Muscle layer of duodenum (tissue), 2 donors: Measurements from ENCODE around the gene POLN.

Experiments used
- H3K27ac ChIP-seq: one replicate; pipeline ENCODE4 v1.7.0; 2013; ENCODE audit warnings: mild to moderate bottlenecking, low read length
- H3K27me3 ChIP-seq: one replicate; pipeline ENCODE4 v1.7.0; 2013; ENCODE audit warnings: low read depth, mild to moderate bottlenecking, control low read depth, low read length
- H3K36me3 ChIP-seq, 2 donors: one replicate each; pipeline ENCODE4 v1.7.0; 2013; ENCODE audit warnings: low read length in 2 of 2, control low read depth in 1 of 2, mild to moderate bottlenecking in 1 of 2; ENCODE audit not compliant: insufficient read depth in 2 of 2, control insufficient read depth in 1 of 2
- H3K4me1 ChIP-seq, 2 donors: one replicate each; pipeline ENCODE4 v1.7.0; 2013; ENCODE audit warnings: low read length in 2 of 2, mild to moderate bottlenecking in 2 of 2, control low read depth in 1 of 2, moderate library complexity in 1 of 2; ENCODE audit not compliant: insufficient read depth in 2 of 2, control insufficient read depth in 1 of 2
- H3K4me3 ChIP-seq, 2 donors: one replicate each; pipeline ENCODE4 v1.7.0; 2013; ENCODE audit warnings: low read length in 2 of 2, low read depth in 1 of 2, mild to moderate bottlenecking in 1 of 2
- H3K9me3 ChIP-seq, 2 donors: one replicate each; pipeline ENCODE4 v1.7.0; 2013; ENCODE audit warnings: low read length in 2 of 2, control low read depth in 1 of 2, mild to moderate bottlenecking in 1 of 2; ENCODE audit not compliant: control insufficient read depth in 1 of 2
- donor health status: healthy.

POLN gene

DNA sequence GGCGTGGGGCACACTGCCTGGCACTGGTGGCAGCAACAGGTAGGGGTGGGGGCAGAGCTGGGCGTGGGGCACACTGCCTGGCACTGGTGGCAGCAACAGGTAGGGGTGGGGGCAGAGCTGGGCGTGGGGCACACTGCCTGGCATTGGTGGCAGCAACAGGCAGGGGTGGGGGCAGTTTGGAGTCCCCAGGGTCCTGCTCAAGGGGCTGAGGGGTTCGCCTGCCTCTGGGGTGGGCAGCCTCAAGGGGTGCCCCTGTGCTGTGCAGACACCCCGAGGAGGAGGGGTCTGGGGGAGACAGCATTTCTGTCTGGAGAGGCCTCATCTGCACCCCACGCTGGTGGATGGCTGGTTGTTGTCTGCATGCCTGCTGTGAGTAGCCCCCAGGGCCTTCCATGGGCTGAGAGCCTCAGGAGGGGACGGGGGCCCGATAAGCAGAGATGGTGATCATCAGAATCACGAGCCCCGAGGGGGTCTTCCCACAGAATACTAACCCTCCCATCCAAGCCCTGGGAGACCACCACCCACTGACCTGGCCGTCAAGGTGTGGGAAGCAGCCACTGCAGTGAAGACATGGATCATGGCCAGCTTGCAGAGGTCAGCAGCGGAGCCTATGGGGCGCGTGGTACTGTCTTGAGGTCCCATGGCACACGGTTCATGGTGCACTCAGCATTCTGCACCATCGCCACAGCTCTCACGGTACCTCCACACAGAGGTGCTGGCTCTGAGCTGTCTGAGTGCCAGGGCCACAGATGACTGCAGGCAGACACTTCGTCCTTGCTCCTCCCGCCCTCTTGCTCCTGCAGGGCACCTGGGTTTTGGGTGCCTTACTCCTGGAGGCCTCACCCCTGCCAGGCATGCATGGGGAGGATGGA lies 161.3 kb downstream of the POLN start:
- no peak overlapping the region for H3K4me3 ChIP-seq
- no peaks in the 10 kb centered on the region for H3K4me1 ChIP-seq
- H3K9me3 ChIP-seq = no peaks in the 10 kb centered on the region
- H3K27me3 ChIP-seq = no peaks in the 10 kb centered on the region
- no peaks in the 10 kb centered on the region for H3K36me3 ChIP-seq
- H3K27ac ChIP-seq = no peak overlapping the region

DNA sequence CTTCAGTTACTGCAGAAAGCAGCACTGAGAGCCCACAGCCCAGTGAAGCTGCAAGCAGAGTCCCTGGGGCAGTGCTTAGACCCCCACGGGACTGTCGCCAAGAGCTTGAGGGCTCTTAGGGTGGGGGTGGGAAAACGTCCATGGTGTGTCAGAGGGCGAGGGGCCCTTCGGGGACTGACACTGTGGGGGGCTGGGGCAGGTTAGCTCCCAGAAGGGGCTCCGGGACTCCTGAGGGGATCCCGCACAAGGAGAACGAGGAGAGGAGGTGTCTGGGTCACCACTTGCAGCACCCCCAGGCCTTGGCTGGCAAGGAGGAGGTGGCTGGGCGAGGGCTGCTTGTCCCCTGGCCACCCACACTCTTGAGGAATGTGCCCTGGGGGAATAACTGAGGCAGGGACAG lies 162.0 kb downstream of the POLN start:
- H3K36me3 ChIP-seq = no peaks in the 10 kb centered on the region

DNA sequence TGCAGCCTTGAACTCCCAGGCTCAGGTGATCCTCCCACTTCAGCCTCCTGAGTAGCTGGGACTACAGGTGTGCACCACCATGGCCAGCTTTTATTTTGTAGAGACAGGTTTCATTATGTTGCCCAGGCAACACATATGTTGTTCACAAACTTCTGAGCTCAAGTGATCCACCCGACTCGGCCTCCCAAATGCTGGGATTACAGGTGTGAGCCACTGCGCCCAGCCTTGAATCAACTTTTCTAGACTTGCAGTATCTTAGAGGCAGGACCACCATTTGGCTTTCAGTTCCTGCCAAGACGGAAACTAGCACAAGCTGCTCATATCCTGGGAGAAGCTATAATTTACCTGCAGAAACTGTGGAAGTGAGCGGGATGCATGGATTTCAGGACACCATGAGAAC lies 162.9 kb downstream of the POLN start:
- Histone ChIP-seq H3K4me1 (no peaks in the 10 kb centered on the region), H3K36me3 (no peaks in the 10 kb centered on the region), H3K27ac (no peak overlapping the region), H3K4me3 (no peak overlapping the region), H3K27me3 (no peaks in the 10 kb centered on the region), H3K9me3 (no peaks in the 10 kb centered on the region)

More for the DNA sequence above, 162.0 kb downstream of the POLN start:
- Histone ChIP-seq H3K27ac (no peak overlapping the region), H3K9me3 (no peaks in the 10 kb centered on the region), H3K4me1 (no peaks in the 10 kb centered on the region), H3K27me3 (no peaks in the 10 kb centered on the region), H3K4me3 (no peak overlapping the region)

DNA sequence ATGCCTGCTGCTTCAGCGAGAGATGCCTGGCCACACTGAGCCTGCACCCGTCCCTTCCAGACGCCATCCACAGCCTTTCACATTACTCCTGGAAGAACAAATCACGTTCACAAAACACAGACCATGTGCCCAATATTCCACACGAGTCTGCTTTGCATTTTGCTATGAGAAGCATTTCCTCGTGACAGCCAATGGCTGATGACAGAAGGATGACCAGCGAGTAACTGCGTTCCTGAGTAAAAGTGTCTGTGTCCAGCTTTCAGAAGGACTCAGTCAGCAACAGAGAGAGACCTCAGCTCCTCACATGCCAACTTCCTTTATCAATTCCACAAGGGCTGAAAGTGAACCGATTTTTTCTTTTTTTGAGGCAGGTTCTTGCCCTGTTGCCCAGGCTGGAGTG lies 163.3 kb downstream of the POLN start:
- no peak overlapping the region for H3K27ac ChIP-seq
- H3K4me3 ChIP-seq = no peak overlapping the region
- no peaks in the 10 kb centered on the region for H3K4me1 ChIP-seq
- H3K36me3 ChIP-seq = no peaks in the 10 kb centered on the region
- H3K9me3 ChIP-seq = no peaks in the 10 kb centered on the region
- no peaks in the 10 kb centered on the region for H3K27me3 ChIP-seq

DNA sequence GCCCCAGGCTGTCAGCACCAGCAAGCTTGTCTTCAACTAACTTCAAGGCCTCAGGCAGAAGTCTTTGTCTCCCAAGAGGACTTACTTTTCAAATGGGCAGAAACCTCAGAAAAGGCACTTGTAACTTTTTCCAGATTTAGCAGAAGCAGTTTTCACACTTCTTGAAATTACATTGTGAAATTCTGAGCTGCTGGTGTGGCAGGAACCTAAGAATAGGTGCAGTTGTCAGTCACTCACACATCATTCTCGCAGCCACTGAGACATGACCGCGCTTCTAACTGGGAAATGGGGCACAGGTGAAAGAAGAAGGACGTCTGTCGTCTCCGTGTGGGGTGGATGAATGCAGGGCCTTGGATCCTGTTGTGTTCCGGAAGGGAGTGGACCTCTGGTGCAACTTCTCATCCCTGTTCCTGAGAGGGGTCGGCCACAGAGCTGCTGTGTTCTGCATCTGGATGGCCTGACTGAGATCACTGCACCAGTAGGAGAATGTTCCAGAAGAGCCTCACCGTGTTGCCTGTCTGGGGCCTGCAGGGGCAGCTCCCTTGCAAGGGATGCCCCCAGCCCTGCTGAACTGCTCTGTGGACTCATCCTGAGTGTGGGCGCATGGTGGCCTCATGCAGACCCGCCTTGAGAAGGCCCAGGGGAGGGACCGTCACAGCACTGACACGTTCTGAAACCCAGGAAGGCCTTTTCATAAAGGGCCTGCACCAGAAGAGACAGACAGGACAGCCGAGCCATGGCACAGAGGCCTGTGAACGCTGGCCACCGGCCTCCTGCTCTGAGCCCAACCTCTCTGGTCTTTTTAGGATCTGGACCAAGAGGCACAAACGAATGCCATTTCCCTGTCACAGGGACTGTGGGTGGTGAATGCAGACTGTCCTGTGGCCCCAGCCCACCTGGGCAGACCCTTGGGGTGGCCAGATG lies 164.1 kb downstream of the POLN start:
- Histone ChIP-seq H3K4me1 (no peaks in the 10 kb centered on the region), H3K9me3 (no peaks in the 10 kb centered on the region), H3K36me3 (no peaks in the 10 kb centered on the region), H3K4me3 (no peak overlapping the region), H3K27ac (no peak overlapping the region), H3K27me3 (no peaks in the 10 kb centered on the region)

DNA sequence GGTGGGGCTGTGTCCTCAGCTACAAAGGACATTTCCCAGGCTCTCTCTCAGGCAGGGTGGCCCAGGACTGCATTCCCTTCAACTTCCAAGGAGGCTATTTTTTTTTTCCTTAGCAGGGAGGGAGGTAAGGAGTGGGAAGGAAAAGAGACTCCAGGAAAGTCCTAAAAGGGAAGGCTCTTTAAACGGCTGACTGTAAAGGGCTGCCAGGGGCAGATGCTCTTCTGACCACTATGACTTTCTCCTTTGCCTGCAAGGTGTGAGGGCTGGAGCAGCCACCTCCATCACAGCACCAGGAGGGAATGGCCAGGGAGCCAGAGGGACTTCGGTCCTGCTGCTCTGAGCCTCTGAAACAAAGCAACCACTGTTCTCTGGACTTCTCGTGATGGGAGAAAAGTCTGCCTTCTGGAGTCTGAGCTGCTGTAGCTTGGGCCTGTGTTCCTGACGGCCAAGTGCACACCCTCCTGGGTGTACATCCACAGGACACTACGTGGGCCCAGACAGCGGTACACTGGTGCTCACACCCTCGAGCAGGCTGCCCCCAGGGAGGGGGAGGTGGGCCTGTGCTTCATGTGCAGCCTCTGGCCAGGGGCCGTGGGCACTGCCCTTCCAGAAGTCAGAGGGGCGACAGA lies 164.9 kb downstream of the POLN start:
- Histone ChIP-seq H3K9me3 (no peaks in the 10 kb centered on the region), H3K27me3 (no peaks in the 10 kb centered on the region), H3K4me3 (no peak overlapping the region), H3K4me1 (no peaks in the 10 kb centered on the region), H3K36me3 (no peaks in the 10 kb centered on the region), H3K27ac (no peak overlapping the region)

DNA sequence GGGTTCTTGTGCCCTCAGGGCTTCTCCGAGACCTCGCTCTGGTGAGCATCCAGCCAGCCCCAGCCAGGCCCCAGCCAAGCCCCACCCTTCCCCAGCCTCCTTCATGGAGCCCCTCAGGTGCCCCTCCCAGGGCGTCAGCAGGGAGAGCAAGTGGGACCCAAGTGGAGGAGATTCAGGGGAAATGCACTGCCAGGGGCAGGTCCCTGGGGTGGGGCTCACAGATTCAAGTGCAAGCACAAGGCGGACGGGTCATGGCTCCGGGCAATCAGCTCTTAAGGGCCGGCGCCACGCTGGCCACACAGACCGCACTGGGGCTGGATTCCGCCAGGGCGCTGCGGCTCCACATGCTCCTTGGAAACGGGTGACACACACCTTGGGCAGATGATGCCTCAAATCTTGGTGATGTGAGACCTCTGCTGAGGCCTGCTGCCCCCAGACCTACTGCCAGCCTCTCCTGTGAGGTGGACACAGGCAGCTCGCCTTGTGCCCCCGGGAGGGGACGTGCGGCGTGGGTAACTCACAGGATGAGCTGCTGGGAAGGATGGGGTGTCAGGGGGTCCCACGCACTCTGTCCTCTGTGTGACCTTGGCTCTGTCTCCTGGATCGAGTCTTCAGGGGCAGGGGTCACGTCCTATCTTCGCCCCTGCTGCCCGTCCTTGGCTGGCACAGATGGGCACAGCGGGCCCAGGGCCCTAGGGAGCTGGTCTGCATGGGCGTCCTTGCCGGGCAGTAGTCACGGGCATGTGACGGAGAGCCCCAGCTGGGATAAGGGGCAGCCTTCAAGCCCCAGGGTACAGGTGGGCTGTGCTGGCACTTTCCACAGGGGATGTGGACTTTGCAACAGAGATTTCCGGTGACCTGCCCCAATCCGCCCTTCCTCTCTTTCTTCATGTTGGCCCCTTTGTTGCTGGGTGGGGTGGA lies 165.7 kb downstream of the POLN start:
- no peak overlapping the region for H3K4me3 ChIP-seq
- no peak overlapping the region for H3K27ac ChIP-seq
- no peaks in the 10 kb centered on the region for H3K36me3 ChIP-seq
- no peaks in the 10 kb centered on the region for H3K9me3 ChIP-seq
- no peaks in the 10 kb centered on the region for H3K27me3 ChIP-seq
- H3K4me1 ChIP-seq = no peaks in the 10 kb centered on the region

DNA sequence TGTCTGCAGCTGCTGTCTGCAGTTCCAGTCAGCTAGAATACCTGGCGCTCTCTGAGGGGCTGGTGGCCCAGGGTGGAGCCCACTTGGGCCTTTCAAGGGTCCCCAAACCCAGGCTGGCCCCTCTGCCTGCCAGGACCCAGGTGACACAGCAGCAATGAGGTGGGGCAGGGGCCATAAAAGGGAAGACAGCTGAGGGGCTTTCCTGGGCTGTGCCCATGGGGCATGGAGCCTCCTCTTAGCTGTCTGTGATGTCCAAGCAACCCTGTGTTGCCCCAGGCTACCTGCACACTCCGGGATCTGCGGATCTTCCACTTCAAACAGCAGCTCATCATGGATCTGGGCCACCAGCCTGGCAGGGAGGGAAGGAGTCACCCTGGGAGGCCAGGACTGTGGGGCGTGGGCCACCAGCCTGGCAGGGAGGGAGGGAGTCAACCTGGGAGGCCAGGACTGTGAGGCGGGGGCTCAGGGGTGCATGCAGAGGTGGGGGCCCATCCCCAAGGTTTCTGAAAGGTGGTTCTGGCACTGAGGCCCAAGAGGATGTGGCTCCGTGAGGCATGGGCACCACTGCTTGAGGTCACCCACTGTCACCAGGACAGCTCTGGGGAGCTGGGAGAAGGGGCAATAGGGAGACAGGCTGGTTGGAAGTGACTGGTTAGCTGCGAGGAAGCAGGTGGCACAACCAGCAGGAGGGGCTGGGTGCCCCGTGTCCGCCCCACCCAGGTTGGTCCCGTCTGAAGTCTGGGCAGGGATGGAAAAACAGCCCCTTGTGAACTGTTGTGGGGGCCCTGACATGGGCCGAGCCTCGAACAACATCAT lies 166.5 kb downstream of the POLN start:
- H3K27ac ChIP-seq = no peak overlapping the region
- H3K4me1 ChIP-seq = no peaks in the 10 kb centered on the region
- no peaks in the 10 kb centered on the region for H3K27me3 ChIP-seq
- no peaks in the 10 kb centered on the region for H3K36me3 ChIP-seq
- H3K4me3 ChIP-seq = no peak overlapping the region
- no peaks in the 10 kb centered on the region for H3K9me3 ChIP-seq

DNA sequence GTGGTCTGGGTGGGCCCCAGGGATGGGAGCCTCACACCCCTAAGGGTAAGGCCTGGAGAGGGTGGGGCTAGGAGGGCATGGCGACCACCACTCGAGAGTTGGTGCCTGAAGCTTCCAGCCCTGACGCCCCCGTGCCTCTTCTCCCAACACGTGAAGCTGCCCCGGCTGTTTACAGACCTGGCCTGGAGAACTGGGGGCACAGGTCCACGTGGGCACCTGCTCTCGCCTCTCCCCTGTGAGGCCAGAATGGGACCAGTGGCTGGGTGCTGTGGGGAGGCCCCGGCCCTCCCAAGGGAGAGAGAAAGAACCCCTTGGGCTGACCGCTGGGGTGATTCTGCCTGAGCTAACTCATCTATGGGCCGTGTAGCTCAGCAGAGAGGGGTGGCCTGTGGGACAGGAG lies 167.3 kb downstream of the POLN start:
- Histone ChIP-seq H3K4me3 (no peak overlapping the region), H3K9me3 (no peaks in the 10 kb centered on the region), H3K4me1 (no peaks in the 10 kb centered on the region), H3K36me3 (no peaks in the 10 kb centered on the region), H3K27me3 (no peaks in the 10 kb centered on the region), H3K27ac (no peak overlapping the region)

DNA sequence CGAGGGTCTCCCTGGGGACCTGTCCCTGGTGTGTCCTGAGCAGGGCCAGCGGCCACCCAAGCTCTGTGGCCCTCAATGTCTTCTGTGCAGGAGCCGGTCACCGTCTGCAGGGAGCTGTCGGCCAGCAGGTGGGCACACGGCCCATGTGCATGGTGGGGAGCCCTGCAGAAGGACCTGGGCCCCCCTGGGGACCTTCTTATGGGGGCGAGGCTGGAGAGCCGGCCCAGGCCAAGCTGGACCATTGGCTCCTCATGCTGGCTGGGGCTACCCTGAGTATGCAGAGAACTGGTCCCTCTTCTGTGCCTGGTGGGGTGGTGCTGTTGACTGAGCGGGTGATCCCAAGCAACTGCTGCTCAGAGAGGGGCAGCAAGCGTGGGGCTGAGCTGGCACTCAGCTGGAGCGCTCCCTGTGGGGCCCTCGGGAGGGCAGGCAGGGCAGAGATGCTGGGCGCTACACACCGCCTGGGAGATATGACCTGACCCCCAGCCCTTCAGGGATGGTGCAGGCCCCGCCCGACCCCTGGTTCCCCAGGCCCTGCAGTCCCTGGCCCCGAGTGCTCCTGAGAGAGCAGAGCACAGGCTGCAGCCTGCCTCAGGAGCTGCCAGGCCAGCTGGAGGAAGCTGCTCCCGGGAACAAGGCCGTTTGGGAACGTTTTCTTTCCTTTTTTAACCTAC lies 168.0 kb downstream of the POLN start:
- no peaks in the 10 kb centered on the region for H3K9me3 ChIP-seq
- no peak overlapping the region for H3K27ac ChIP-seq
- no peaks in the 10 kb centered on the region for H3K27me3 ChIP-seq
- H3K4me1 ChIP-seq = no peaks in the 10 kb centered on the region
- H3K36me3 ChIP-seq = no peaks in the 10 kb centered on the region
- no peak overlapping the region for H3K4me3 ChIP-seq
